H9 (cell line): ENCODE results near the gene NUP58. TPM values are rescaled to one million over a fixed set of nuclear protein-coding genes. Genes with fewer than 3 reads are reported as not detected.

Experiments
- DNase-seq: peaks from one replicate; pipeline ENCODE4 v3.0.0-alpha.2; 2017
- H2AFZ ChIP-seq: one replicate; pipeline ENCODE4 v1.6.1; 2013; ENCODE audit warnings: mild to moderate bottlenecking, low read length, control low read depth, moderate library complexity
- H2AK5ac ChIP-seq: 2 replicates; pipeline ENCODE4 v1.6.1; 2013; ENCODE audit warnings: low read length, control low read depth, mixed read lengths; ENCODE audit not compliant: insufficient read length
- H2BK120ac ChIP-seq: one replicate; pipeline ENCODE4 v1.6.1; 2013; ENCODE audit warnings: low read depth, mild to moderate bottlenecking, low read length, control low read depth, inconsistent platforms; ENCODE audit not compliant: poor library complexity, severe bottlenecking
- H2BK12ac ChIP-seq: 2 replicates; pipeline ENCODE4 v1.6.1; 2013; ENCODE audit warnings: low read length, control low read depth, mixed read lengths, low read depth; ENCODE audit not compliant: insufficient read length
- H2BK15ac ChIP-seq: 2 replicates; pipeline ENCODE4 v1.6.1; 2013; ENCODE audit warnings: low read depth, low read length, control low read depth
- H2BK20ac ChIP-seq: one replicate; pipeline ENCODE4 v1.6.1; 2013; ENCODE audit warnings: low read depth, mild to moderate bottlenecking, low read length, control low read depth, inconsistent platforms; ENCODE audit not compliant: poor library complexity, severe bottlenecking
- H2BK5ac ChIP-seq: 2 replicates; pipeline ENCODE4 v1.6.1; 2013; ENCODE audit warnings: low read length, control low read depth, mixed read lengths; ENCODE audit not compliant: insufficient read length
- H3K14ac ChIP-seq: 2 replicates; pipeline ENCODE4 v1.6.1; 2013; ENCODE audit warnings: low read length, control low read depth; ENCODE audit not compliant: insufficient read depth
- H3K18ac ChIP-seq: 2 replicates; pipeline ENCODE4 v1.6.1; 2013; ENCODE audit warnings: low read depth, mild to moderate bottlenecking, mixed read lengths, low read length, control low read depth; ENCODE audit not compliant: insufficient read length
- H3K23ac ChIP-seq: 2 replicates; pipeline ENCODE4 v1.6.1; 2013; ENCODE audit warnings: low read length, control low read depth, mixed read lengths, low read depth; ENCODE audit not compliant: insufficient read length
- H3K23me2 ChIP-seq: 2 replicates; pipeline ENCODE4 v1.6.1; 2013; ENCODE audit warnings: low read depth, mild to moderate bottlenecking, mixed read lengths, low read length, control low read depth; ENCODE audit not compliant: insufficient read length, poor library complexity, severe bottlenecking
- H3K27ac ChIP-seq: 2 replicates; pipeline ENCODE4 v1.5.1; 2013; ENCODE audit warnings: low read length, control low read depth, mixed read lengths, low read depth; ENCODE audit not compliant: insufficient read length
- H3K27me3 ChIP-seq: 2 replicates; pipeline ENCODE4 v1.6.1; 2013; ENCODE audit warnings: low read length, control low read depth, inconsistent platforms; ENCODE audit not compliant: insufficient read depth
- H3K4ac ChIP-seq: 2 replicates; pipeline ENCODE4 v1.6.1; 2013; ENCODE audit warnings: low read depth, mild to moderate bottlenecking, control low read depth, inconsistent platforms, low read length, moderate library complexity
- H3K4me1 ChIP-seq: 2 replicates; pipeline ENCODE4 v1.6.1; 2013; ENCODE audit warnings: low read length, control low read depth, inconsistent platforms; ENCODE audit not compliant: insufficient read depth
- H3K4me2 ChIP-seq: 2 replicates; pipeline ENCODE4 v1.6.1; 2013; ENCODE audit warnings: low read length, control low read depth, mixed read lengths; ENCODE audit not compliant: insufficient read length, insufficient read depth
- H3K56ac ChIP-seq: 2 replicates; pipeline ENCODE4 v1.6.1; 2013; ENCODE audit warnings: low read depth, mild to moderate bottlenecking, mixed read lengths, low read length, control low read depth; ENCODE audit not compliant: insufficient read length
- H3K79me1 ChIP-seq: 2 replicates; pipeline ENCODE4 v1.6.1; 2013; ENCODE audit warnings: low read depth, mild to moderate bottlenecking, moderate library complexity, low read length, control low read depth, inconsistent platforms; ENCODE audit not compliant: insufficient read depth, poor library complexity, severe bottlenecking
- H3K79me2 ChIP-seq: 2 replicates; pipeline ENCODE4 v1.6.1; 2013; ENCODE audit warnings: low read length, control low read depth, inconsistent platforms; ENCODE audit not compliant: insufficient read depth
- H3K9ac ChIP-seq: 2 replicates; pipeline ENCODE4 v1.6.1; 2013; ENCODE audit warnings: low read length, control low read depth, mixed read lengths; ENCODE audit not compliant: insufficient read length; ENCODE audit errors: extremely low read depth
- H3K9me3 ChIP-seq: one replicate; pipeline ENCODE4 v1.6.1; 2013; ENCODE audit warnings: low read depth, low read length, inconsistent platforms; ENCODE audit not compliant: control insufficient read depth
- H3T11ph ChIP-seq: one replicate; pipeline ENCODE4 v1.6.1; 2013; ENCODE audit warnings: mild to moderate bottlenecking, low read length, control low read depth, inconsistent platforms
- H4K20me1 ChIP-seq: one replicate; pipeline ENCODE4 v1.6.1; 2013; ENCODE audit not compliant: control insufficient read depth, insufficient read length, insufficient read depth
- H4K5ac ChIP-seq: 2 replicates; pipeline ENCODE4 v1.6.1; 2013; ENCODE audit warnings: low read depth, mild to moderate bottlenecking, mixed read lengths, low read length, control low read depth; ENCODE audit not compliant: insufficient read length
- H4K8ac ChIP-seq: replicated peaks from 2 replicates; pipeline ENCODE4 v1.6.1; 2013; ENCODE audit warnings: low read length, control low read depth, mixed read lengths, low read depth; ENCODE audit not compliant: insufficient read length
- H4K91ac ChIP-seq: 2 replicates; pipeline ENCODE4 v1.6.1; 2013; ENCODE audit warnings: low read depth, mild to moderate bottlenecking, moderate library complexity, mixed read lengths, low read length, control low read depth; ENCODE audit not compliant: insufficient read length
- H3K27ac Mint-ChIP-seq, 3 experiments: 2 replicates in 2 of 3; 3 replicates in 1 of 3; pipeline ENCODE4 v1.8.0; 2020 to 2021; ENCODE audit warnings: mixed read lengths in 3 of 3, mild to moderate bottlenecking in 1 of 3, moderate library complexity in 1 of 3
- H3K27me3 Mint-ChIP-seq: 2 replicates; pipeline ENCODE4 v1.8.0; 2021; ENCODE audit warnings: low read depth, mild to moderate bottlenecking, moderate library complexity, mixed read lengths
- H3K36me3 Mint-ChIP-seq, 3 experiments: 2 replicates in 2 of 3; 3 replicates in 1 of 3; pipeline ENCODE4 v1.8.0; 2020 to 2021; ENCODE audit warnings: low read depth in 3 of 3, mixed read lengths in 3 of 3; ENCODE audit not compliant: insufficient read depth in 1 of 3
- H3K4me1 Mint-ChIP-seq, 2 experiments: 2 replicates each; pipeline ENCODE4 v1.8.0; 2020; ENCODE audit warnings: mixed read lengths in 2 of 2
- H3K4me3 Mint-ChIP-seq, 2 experiments: 2 replicates in 1 of 2; 3 replicates in 1 of 2; pipeline ENCODE4 v1.8.0; 2020 to 2021; ENCODE audit warnings: mild to moderate bottlenecking in 2 of 2, mixed read lengths in 2 of 2, moderate library complexity in 1 of 2
- H3K9me3 Mint-ChIP-seq, 2 experiments: 2 replicates in 1 of 2; 3 replicates in 1 of 2; pipeline ENCODE4 v1.8.0; 2020; ENCODE audit warnings: mild to moderate bottlenecking in 2 of 2, mixed read lengths in 2 of 2, moderate library complexity in 1 of 2
- CTCF ChIP-seq: fragments of 200-600 bp; sonication (generic); conservative IDR thresholded peaks from 3 replicates; pipeline ENCODE4 v1.8.0; 2021; ENCODE audit warnings: antibody characterized with exemption, mild to moderate bottlenecking
- WGBS: extraction: QIAGEN DNeasy Blood & Tissue Kit; methylation state at CpG from one replicate; pipeline ENCODE4 v1.1.7; 2013; ENCODE audit warnings: missing lambda C conversion rate, low lambda C conversion rate, mixed read lengths; ENCODE audit not compliant: insufficient read length; ENCODE audit errors: extremely low coverage; 5-methylcytosine and 5-hydroxymethylcytosine counted together
- total RNA-seq: library from RNA; stranded (reverse); gene quantifications from 2 replicates; pipeline ENCODE4 v1.2.1, GENCODE V29; 2021

NUP58 gene
- total RNA-seq, 1 experiment from 2014 or later = 77.6 TPM

- H3K9me3 Mint-ChIP-seq = peaks cover 5 to 9% of the 10 kb centered on the region in 2 experiments; a peak in 3 of 5 replicates
- DNase-seq = no peak
- no peaks in the 10 kb centered on the region for H3K36me3 Mint-ChIP-seq
- Histone ChIP-seq H3K27me3 (no peaks in the 10 kb centered on the region), H2BK12ac (no peak overlapping the region), H3K4me2 (no peak overlapping the region), H2BK120ac (no peak overlapping the region), H3K9me3 (no peaks in the 10 kb centered on the region), H3K79me1 (no peaks in the 10 kb centered on the region), H3T11ph (no peak overlapping the region), H3K14ac (no peak overlapping the region), H2AK5ac (no peak overlapping the region), H4K8ac (no peak overlapping the region), H2BK15ac (no peak overlapping the region), H4K91ac (no peak overlapping the region), H3K56ac (no peak overlapping the region), H3K18ac (no peak overlapping the region), H4K20me1 (no peaks in the 10 kb centered on the region), H3K79me2 (no peaks in the 10 kb centered on the region), H2BK20ac (no peak overlapping the region), H3K23me2 (no peaks in the 10 kb centered on the region), H3K23ac (no peak overlapping the region), H3K9ac (no peak overlapping the region), H4K5ac (no peak overlapping the region), H3K4me1 (no peaks in the 10 kb centered on the region), H2BK5ac (no peak overlapping the region), H2AFZ (no peak overlapping the region), H3K4ac (no peak overlapping the region), H3K27ac (no peak overlapping the region)
- H3K27me3 Mint-ChIP-seq = peaks cover 24% of the 10 kb centered on the region
- no peaks in the 10 kb centered on the region for H3K4me1 Mint-ChIP-seq
- no peak overlapping the region for H3K27ac Mint-ChIP-seq
- no peak for TF ChIP-seq CTCF
- no peak overlapping the region for H3K4me3 Mint-ChIP-seq
- WGBS = no CpG with 5 or more reads among the region's 32 CpGs
Measured at GRCh38 chr13:25365720-25366235, 64.4 kb downstream of the NUP58 start.
